K562 treated with DMSO at 1 percent for 4 hours (cell line): ENCODE results near the gene MTARC1. TPM values are rescaled to one million over a fixed set of nuclear protein-coding genes. Genes with fewer than 3 reads are reported as not detected.

Source experiments
- total RNA-seq: library from RNA; unstranded; fragments of 300-600 nt; gene quantifications from 2 replicates; pipeline ENCODE4 v1.2.3, GENCODE V29; 2022; ENCODE audit not compliant: insufficient read depth

Gene MTARC1
- not detected in 2 replicates for total RNA-seq

GRCh38 chr1:220786337-220787068 is at the start of gene MTARC1:
MTARC1 (plus strand) TSS chr1:220786913; CDS start chr1:220786945, 32 bp downstream.

DNA sequence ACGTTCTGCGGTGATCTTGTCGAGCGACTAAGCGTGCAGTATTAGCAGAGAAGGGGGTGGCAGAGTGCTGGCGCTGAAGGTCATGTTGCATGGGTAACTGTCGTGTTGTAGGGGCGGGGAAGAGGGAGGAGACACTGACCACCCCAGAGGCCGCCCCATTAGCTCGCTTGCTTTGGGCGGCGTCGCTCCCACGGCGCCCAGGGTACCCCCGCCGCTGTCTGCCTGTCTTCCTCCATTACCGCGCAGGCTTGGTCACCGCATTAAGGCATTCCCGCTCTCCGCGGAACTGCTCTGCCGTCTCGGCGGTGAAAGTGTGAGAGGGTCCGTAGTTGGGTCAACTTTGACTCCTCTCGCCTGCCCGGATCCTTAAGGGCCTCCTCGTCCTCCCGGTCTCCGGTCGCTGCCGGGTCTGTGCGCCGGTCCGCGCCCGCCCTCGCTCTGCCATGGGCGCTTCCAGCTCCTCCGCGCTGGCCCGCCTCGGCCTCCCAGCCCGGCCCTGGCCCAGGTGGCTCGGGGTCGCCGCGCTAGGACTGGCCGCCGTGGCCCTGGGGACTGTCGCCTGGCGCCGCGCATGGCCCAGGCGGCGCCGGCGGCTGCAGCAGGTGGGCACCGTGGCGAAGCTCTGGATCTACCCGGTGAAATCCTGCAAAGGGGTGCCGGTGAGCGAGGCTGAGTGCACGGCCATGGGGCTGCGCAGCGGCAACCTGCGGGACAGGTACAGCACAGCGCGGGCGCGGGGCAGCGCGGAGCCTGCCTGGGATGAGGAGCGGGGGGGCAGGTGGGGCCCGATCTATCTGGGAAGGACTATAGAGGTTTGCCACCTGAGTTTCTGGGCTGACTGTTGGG is 38.4 kb upstream of the MTARC1 start, which contains the start of gene MTARC2:
Gene MTARC2, plus strand, starts transcription at position 234 of the 846 bp plus-strand sequence. Its CDS starts 210 bp downstream, at position 444.

Other genes with a start within 250 kb of the MTARC1 start
- gene C1orf115, start 96.5 kb upstream of the MTARC1 start, total RNA-seq, result not detected in 2 replicates
- not detected in 2 replicates for gene MTARC2, start 38.6 kb upstream of the MTARC1 start, total RNA-seq
- 5.5 TPM in 1 of 2 replicates, not detected in the other for gene HLX, start 92.5 kb downstream of the MTARC1 start, total RNA-seq